Neutrophil (primary cell): ENCODE measurements around the gene FUT8.

Source experiments
- H3K27ac ChIP-seq: fragments of 200-600 bp; sonication (generic); 2 replicates; pipeline ENCODE4 v1.5.1; 2016; ENCODE audit warnings: mild to moderate bottlenecking, moderate library complexity
- H3K27me3 ChIP-seq: fragments of 200-600 bp; sonication (generic); 2 replicates; pipeline ENCODE4 v1.6.0; 2016; ENCODE audit warnings: mild to moderate bottlenecking
- H3K36me3 ChIP-seq: fragments of 200-600 bp; sonication (generic); 2 replicates; pipeline ENCODE4 v1.5.1; 2017
- H3K4me1 ChIP-seq, 2 experiments: fragments of 200-600 bp in 1 of 2; sonication (generic) in 1 of 2; 1 replicate in 1 of 2; 2 replicates in 1 of 2; pipeline versions ENCODE4 v1.5.1 to v1.6.1; 2013 to 2016; ENCODE audit warnings: low read depth in 1 of 2, low read length in 1 of 2, mild to moderate bottlenecking in 1 of 2, moderate library complexity in 1 of 2; ENCODE audit not compliant: control insufficient read depth in 1 of 2, insufficient read depth in 1 of 2
- H3K4me3 ChIP-seq, 2 experiments: fragments of 200-600 bp in 1 of 2; sonication (generic) in 1 of 2; 1 replicate in 1 of 2; 2 replicates in 1 of 2; pipeline ENCODE4 v1.5.1; 2013 to 2016; ENCODE audit warnings: low read depth in 1 of 2, low read length in 1 of 2, mild to moderate bottlenecking in 1 of 2, moderate library complexity in 1 of 2
- H3K9me3 ChIP-seq: fragments of 200-600 bp; sonication (generic); 2 replicates; pipeline ENCODE4 v1.5.1; 2016
- TF ChIP-seq, protein P1 (sequence below): fragments of 200-600 bp; sonication (generic); IDR thresholded peaks from 2 replicates; pipeline ENCODE4 v1.5.1; 2016; ENCODE audit warnings: antibody characterized with exemption

FUT8 gene

DNA sequence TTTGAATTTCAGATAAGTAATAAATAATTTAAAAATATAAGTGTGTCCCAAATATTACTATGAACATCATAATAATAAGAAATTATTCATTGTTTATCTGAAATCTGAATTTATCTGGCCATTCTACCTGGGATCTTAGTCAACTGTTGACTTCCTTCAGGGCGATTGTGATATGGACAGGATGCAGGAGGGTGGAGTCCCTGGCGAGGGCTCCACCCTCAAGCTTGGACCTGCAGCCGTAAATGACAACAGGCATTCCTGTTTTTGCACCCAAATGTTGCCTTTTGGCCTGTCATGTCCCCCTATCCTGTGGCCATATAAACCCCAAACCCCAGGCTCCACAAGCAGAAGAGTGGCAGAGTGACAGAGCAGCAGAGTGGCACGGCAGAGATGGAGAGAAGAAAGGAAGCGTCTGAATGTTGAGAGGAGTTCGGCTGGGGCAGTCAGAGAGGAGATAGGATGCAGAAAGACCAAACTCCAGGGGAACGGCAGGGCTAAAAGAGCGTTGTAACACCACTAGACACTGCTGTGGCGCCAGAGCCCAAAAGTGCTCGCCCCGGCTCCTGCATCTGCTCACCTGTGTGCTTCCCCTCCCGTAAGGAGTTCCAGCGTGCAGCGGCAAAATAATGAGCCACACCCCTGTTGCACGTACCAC lies 39.4 kb upstream of the FUT8 start:
- Histone ChIP-seq H3K27ac (no peak overlapping the region), H3K4me3 (no peak overlapping the region), H3K27me3 (no peaks in the 10 kb centered on the region), H3K36me3 (no peaks in the 10 kb centered on the region), H3K9me3 (no peaks in the 10 kb centered on the region), H3K4me1 (no peaks in the 10 kb centered on the region)
- TF ChIP-seq, protein P1, sequence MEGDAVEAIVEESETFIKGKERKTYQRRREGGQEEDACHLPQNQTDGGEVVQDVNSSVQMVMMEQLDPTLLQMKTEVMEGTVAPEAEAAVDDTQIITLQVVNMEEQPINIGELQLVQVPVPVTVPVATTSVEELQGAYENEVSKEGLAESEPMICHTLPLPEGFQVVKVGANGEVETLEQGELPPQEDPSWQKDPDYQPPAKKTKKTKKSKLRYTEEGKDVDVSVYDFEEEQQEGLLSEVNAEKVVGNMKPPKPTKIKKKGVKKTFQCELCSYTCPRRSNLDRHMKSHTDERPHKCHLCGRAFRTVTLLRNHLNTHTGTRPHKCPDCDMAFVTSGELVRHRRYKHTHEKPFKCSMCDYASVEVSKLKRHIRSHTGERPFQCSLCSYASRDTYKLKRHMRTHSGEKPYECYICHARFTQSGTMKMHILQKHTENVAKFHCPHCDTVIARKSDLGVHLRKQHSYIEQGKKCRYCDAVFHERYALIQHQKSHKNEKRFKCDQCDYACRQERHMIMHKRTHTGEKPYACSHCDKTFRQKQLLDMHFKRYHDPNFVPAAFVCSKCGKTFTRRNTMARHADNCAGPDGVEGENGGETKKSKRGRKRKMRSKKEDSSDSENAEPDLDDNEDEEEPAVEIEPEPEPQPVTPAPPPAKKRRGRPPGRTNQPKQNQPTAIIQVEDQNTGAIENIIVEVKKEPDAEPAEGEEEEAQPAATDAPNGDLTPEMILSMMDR, result no peak

DNA sequence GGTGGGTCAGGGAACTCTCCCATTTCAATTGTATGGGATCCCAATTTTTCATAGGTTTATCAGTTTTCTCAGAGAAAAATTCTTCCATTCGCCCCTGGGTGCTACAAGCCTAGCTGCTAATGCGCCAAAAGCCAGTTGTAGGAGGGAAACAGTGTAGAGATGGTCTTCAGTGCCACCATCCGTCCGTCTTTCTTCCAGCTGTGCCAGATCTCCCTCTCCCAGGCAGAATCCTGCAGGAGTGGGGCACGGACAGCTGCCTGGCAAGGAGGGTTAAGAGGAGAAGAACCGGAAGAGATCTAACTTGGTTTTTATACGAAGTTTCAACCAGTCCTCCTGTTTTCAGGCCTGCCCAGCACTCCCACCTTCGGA lies 38.9 kb upstream of the FUT8 start:
- Histone ChIP-seq H3K4me3 (no peak overlapping the region), H3K27ac (no peak overlapping the region), H3K9me3 (no peaks in the 10 kb centered on the region), H3K27me3 (no peaks in the 10 kb centered on the region), H3K36me3 (no peaks in the 10 kb centered on the region), H3K4me1 (no peaks in the 10 kb centered on the region)
- TF ChIP-seq, protein P1, result no peak

DNA sequence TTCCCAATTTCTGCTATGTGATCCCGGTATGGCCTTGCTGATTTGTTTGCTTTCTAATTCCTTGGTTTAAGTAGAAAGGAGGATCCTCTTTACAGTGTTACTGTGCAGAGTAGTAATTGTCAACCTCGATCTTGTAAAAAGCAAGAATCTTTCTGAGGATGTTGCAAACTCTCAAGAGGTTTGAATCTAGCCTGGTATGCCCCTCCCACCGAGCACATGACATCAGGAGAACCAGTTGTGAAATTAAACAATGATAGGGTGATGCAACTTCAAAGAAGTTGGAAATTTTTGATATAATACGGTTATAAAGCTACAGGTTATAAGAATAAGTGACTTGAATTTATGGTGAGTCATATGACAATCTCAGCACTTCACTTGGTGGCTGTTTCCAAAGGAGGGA lies 35.0 kb upstream of the FUT8 start:
- H3K4me3 ChIP-seq, result no peak overlapping the region
- TF ChIP-seq, protein P1, result no peak
- no peaks in the 10 kb centered on the region for H3K4me1 ChIP-seq
- no peaks in the 10 kb centered on the region for H3K9me3 ChIP-seq
- no peak overlapping the region for H3K27ac ChIP-seq
- H3K36me3 ChIP-seq, result no peaks in the 10 kb centered on the region
- no peaks in the 10 kb centered on the region for H3K27me3 ChIP-seq

DNA sequence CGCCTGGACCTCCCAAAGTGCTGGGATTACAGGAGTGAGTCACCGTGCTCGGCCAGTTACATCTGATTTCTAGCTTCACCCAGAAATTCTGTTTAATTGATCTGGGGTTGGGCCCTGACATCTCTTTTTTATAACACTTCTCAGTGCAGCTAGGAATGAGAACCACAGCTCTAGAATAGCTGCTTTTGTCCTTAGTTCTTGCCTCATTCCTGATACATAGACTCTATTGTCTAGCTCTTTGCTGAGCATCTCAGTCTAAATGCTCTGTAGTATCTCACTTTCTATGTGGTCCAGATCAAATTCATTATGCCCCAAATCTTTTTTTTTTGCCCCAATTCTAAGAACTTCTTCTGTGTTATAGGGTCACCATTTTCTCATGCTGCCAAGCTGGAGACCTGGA lies 29.9 kb upstream of the FUT8 start:
- Histone ChIP-seq H3K4me3 (no peak overlapping the region), H3K27ac (no peak overlapping the region), H3K27me3 (no peaks in the 10 kb centered on the region), H3K4me1 (no peaks in the 10 kb centered on the region), H3K36me3 (no peaks in the 10 kb centered on the region), H3K9me3 (no peaks in the 10 kb centered on the region)
- TF ChIP-seq, protein P1, result no peak

DNA sequence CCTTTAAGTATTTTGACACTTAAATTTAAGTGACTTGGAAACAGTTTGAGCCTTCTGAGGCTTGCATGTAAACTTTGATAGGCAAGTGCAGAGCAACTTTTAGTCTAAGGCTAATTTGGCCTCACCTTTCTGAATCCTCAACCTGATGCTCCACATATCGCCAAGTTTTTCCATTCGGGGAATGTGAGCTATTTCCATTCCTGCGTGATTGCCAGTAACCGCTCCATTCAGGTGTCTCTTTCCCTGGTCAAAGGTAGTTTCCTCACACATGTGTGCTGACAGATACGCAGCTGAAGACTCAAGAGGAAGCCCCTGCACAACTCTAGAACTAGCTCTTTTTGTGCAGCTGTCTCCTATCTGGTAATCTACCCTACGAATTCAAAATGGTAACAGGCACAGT lies 25.4 kb upstream of the FUT8 start:
- H3K36me3 ChIP-seq, result no peaks in the 10 kb centered on the region
- no peaks in the 10 kb centered on the region for H3K27me3 ChIP-seq
- H3K4me3 ChIP-seq, result no peak overlapping the region
- no peaks in the 10 kb centered on the region for H3K9me3 ChIP-seq
- no peaks in the 10 kb centered on the region for H3K4me1 ChIP-seq
- H3K27ac ChIP-seq, result no peak overlapping the region
- TF ChIP-seq, protein P1, result no peak

DNA sequence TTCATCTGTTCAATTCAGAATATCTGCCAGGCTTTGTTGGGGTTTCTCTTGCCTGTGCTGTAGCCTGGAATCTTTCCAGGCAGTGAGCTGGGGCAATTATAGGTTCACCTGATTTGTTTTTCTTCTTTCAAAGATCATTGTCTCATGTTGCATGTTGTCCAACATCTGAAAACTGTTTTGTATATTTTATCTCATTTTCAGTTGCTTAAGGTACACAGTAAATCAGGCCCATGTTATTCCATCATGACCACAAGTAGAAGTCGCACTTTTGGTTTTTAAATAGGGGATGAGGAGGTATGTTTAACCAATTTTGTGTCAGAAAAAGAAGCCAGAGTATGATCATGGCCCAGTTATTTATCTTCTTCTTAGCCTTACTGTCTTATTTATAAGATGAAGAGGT lies 24.9 kb upstream of the FUT8 start:
- no peaks in the 10 kb centered on the region for H3K4me1 ChIP-seq
- no peak overlapping the region for H3K27ac ChIP-seq
- TF ChIP-seq, protein P1, result no peak
- no peak overlapping the region for H3K4me3 ChIP-seq
- H3K36me3 ChIP-seq, result no peaks in the 10 kb centered on the region
- no peaks in the 10 kb centered on the region for H3K27me3 ChIP-seq
- no peaks in the 10 kb centered on the region for H3K9me3 ChIP-seq
